Right lobe of liver (tissue), 4 donors: ENCODE results near the gene ZNF48.

ENCODE experiments used
- POLR2A ChIP-seq: fragments of 450-650 bp; IDR thresholded peaks from one replicate; pipeline ENCODE4 v1.6.1; 2017; ENCODE audit warnings: antibody characterized with exemption, mild to moderate bottlenecking
- TF ChIP-seq, protein P1 (sequence below), 4 donors: fragments of 200-600 bp in 3 of 4; fragments of 450-650 bp in 1 of 4; IDR thresholded peaks; one replicate each; pipeline versions ENCODE4 v1.5.1 to v1.8.0; 2016 to 2022; ENCODE audit warnings: antibody characterized with exemption in 4 of 4, mild to moderate bottlenecking in 2 of 4
- donor health status: DM: no; HTN: no; CAD: no.
- donor health status: DM: no; HTN: no; CAD: no.
- donor health status: DM: no; HTN: yes; CAD: no.

DNA sequence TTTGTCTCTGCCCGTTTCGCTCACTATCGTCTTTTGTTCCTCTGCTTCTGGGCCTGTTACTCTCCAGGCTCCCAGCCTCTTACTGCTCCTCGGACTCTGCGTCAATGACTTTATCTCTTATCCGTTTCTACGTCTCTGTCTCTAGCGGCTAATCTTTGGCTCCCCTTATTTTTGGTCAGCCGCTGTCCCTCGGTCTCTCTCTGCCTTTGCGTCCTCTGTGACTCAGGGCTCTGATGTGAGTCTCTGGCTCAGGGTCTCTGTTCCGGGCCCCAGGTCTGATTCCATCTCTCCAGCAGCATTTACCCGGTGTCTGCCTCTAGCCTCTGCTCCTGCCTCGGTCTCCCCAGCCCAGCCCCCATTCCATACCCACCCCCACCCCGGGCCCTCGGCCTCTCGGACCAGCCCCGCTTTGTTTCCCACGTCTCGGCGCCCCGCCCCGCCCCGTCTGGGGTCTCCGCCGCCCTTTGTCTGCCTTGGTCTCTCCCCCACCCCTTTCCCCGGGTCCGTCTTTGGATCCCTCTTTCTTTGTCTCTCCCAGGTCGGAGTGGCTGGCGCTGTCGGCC lies 547 bp upstream of the ZNF48 start:
- TF ChIP-seq, protein P1, sequence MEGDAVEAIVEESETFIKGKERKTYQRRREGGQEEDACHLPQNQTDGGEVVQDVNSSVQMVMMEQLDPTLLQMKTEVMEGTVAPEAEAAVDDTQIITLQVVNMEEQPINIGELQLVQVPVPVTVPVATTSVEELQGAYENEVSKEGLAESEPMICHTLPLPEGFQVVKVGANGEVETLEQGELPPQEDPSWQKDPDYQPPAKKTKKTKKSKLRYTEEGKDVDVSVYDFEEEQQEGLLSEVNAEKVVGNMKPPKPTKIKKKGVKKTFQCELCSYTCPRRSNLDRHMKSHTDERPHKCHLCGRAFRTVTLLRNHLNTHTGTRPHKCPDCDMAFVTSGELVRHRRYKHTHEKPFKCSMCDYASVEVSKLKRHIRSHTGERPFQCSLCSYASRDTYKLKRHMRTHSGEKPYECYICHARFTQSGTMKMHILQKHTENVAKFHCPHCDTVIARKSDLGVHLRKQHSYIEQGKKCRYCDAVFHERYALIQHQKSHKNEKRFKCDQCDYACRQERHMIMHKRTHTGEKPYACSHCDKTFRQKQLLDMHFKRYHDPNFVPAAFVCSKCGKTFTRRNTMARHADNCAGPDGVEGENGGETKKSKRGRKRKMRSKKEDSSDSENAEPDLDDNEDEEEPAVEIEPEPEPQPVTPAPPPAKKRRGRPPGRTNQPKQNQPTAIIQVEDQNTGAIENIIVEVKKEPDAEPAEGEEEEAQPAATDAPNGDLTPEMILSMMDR (IDR thresholded peaks at IDR 0.05): no peak
- TF ChIP-seq POLR2A: no peak
